Stimulated activated CD8-positive, alpha-beta memory T cell treated with anti-CD3 and anti-CD28 coated beads, Interleukin-2, amount 100 ng/mL, for 48 hours (primary cell): ENCODE measurements around the gene HAUS3.
"Not testable (repeated sequence)": the region's sequence is repeated elsewhere in the genome, so short reads cannot be mapped to it uniquely, and the experiment has no call there.

Source experiments
- DNase-seq, 2 donors: peaks; one replicate each; pipeline ENCODE4 v3.0.0-alpha.2; 2020; ENCODE audit warnings: low read depth in 2 of 2

HAUS3 gene

GRCh38 chr4:2275546-2276251 lies 33.8 kb upstream of the HAUS3 start:
- no peak for DNase-seq

- DNase-seq, result not testable (repeated sequence)
Measured at GRCh38 chr4:2275044-2275397, 33.1 kb upstream of the HAUS3 start.

GRCh38 chr4:2274320-2275043 lies 32.6 kb upstream of the HAUS3 start:
- no peak for DNase-seq

GRCh38 chr4:2273657-2274319 lies 31.9 kb upstream of the HAUS3 start:
- DNase-seq, result no peak

DNA sequence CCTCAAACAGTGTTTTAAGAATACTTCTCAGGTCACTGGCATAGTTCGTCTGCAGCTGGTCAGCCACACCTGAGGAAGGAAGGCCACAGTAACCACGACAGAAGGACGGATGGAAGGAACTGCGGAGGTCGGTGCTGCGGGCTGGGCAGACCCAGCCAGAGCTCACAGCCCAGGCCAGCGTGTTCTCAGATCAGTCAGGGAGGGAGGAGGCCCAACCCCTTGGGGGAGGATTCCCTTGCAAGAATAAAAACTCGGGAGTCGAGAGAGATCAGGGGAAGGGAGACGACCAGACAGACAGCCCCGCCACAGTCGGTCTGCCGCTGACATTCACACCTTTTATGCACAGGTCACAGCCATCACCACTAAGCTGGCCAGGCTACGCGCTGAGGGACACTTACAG lies 31.3 kb upstream of the HAUS3 start:
- DNase-seq, result no peak

GRCh38 chr4:2272828-2273120 lies 30.9 kb upstream of the HAUS3 start:
- DNase-seq, result no peak

DNA sequence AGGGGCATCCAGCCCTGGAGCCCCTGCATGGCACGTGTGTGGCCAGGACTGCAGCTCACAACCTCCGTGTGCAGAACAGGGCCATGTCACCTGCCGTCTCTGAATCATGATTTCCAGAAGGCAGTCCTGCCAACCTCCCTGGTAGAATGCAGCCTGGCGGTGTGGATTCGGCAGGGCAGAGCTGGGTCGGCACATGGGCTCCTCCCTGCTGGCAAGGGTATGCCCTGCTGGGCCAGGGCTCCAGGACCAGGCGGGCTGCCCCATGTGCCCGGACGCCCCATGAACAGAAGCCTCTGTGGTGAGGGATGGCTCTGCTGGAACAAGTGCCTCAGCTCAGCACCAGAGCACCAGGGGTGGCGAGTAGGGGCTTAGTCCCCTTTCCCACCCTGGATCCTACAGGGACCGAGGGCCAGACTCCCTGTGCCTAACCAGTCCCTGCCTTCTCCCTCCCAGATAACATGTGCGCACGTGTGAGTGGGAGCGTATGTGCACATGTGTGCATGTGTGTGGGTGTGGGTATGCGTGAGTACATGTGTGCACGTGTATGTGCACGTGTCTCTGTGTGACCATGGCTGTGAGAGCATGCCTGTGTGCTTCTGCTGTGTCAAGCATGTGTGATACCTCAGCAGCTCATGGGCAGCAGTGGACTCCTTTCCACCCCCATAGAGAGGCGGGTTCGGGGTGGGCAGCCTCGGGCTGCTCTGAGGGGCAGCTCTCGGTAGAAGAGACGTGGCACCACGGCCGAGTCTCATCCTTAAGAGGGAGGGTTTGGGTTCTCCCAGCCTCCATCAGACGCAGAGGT lies 30.3 kb upstream of the HAUS3 start:
- no peak for DNase-seq

GRCh38 chr4:2271279-2272025 lies 29.5 kb upstream of the HAUS3 start:
- no peak for DNase-seq

DNA sequence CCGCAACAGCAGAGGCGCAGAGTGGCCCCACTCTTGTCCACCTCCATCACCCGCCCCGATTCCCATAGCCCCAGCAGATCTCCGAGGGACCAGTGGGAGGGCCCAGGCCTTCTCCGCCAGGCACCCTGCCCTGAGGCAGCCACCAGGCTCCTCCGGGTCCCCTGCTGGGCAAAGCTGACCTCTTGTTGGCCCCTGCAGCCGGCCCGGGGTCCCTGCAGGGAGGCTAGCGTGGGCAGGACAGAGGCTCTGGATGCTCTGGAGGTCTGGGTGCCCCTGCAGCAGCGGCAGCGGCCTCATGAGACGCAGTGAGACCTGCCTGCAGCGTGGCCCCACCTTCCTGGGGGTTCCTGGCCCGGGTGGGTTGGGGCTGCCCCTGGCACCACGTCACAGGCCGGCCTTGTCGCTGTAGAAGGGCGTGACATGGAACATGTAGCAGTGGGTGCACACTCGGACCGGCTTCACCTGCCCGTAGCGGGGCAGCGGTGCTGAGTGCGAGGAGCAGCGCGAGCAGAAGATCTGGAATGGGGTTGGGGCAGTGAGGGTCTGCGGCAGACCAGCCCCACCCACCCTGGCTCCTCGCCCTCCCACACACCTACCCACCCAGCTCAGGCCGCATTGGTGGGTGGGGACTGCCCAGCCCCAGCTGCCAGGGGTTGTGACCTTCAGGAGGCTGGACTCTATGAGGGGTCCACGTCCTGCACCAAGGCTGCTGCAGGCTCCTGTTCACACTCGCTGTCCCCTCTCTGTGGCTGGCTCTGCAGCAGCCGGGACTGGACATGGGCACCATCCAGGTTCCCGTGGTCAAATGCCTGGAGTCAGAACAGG lies 28.6 kb upstream of the HAUS3 start:
- DNase-seq, result no peak

GRCh38 chr4:2269618-2270163 lies 27.8 kb upstream of the HAUS3 start:
- DNase-seq, result no peak

DNA sequence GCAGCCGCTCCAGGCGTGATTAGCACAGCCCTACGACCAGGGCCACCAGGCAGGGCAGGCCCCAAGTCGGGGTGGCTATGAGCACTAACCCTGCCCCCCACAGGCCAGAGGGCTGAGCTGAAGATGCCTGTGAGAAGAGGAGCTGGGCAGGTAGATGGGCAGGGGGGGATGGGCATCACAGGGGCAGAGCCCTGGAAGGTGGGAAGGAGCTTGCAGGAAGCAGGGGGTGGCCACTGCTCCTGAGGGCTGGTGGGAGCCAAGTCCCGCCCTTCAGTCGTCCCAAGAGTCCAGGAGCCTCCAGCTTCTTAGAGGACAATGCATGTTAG lies 27.2 kb upstream of the HAUS3 start:
- no peak for DNase-seq

- DNase-seq, result no peak
Measured at GRCh38 chr4:2268357-2269205, 26.7 kb upstream of the HAUS3 start.

- no peak for DNase-seq
Measured at GRCh38 chr4:2267841-2268240, 25.9 kb upstream of the HAUS3 start.

- no peak for DNase-seq
Measured at GRCh38 chr4:2267320-2267811, 25.4 kb upstream of the HAUS3 start.

DNA sequence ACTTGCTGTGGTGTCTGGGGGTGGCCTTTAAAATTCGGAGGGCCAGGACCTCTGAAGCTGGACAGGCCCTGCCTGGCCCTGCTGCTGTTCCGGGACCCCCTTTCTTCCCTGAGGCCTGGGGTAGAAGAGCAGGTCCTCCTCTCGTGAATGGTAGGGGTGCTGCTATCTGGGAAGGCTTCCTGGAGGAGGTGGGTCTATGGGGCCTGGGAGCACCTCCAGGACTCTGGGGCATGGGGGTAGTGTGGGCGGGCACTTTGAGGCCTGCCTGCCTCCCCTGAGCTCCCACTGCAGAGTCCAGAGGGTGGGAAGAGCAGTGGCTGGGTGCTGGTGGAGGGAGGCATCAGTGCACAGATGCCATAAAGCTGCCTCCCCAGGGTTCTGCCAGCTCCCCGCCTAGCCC lies 24.9 kb upstream of the HAUS3 start:
- no peak for DNase-seq

DNA sequence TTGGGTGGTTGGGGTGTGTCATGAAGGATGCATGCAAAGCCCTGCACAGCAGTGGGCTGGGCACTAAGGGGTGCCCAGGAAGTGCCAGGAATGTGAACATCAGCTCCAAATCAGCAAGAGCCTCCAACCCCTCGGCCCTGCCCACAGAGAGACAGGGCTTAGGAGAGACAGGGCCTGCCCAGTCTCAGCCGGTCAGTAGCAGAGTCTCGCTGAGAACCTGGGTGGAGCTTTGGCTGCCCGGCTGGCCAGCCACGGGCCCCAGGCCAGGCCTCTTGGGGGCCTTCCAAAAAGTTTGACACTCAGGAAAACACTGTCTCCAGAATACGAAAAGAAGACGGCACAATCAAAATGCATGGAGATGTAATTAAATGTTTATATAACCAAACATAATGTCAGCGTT lies 24.3 kb upstream of the HAUS3 start:
- no peak for DNase-seq

- DNase-seq, result no peak
Measured at GRCh38 chr4:2265113-2266110, 23.5 kb upstream of the HAUS3 start.

- no peak for DNase-seq
Measured at GRCh38 chr4:2264481-2265041, 22.6 kb upstream of the HAUS3 start.
